ENCODE measurements around the gene ZBTB48.
"Not testable (repeated sequence)": the region's sequence is repeated elsewhere in the genome, so short reads cannot be mapped to it uniquely, and the experiment has no call there.

ZBTB48 gene

GRCh38 chr1:6591222-6591621 is 11.4 kb downstream of the ZBTB48 start:
- no peak for DNase-seq (ENCODE audit: low read depth, low spot score)

GRCh38 chr1:6591644-6592043 is 11.8 kb downstream of the ZBTB48 start:
- no peak for DNase-seq (ENCODE audit: low read depth, low spot score)

- DNase-seq (ENCODE audit: low read depth, low spot score): no peak
These were observed 12.6 kb downstream of the ZBTB48 start for GRCh38 chr1:6592441-6592840.

- no peak for DNase-seq (ENCODE audit: low read depth, low spot score)
These were observed 13.2 kb downstream of the ZBTB48 start for GRCh38 chr1:6592865-6593593.

GRCh38 chr1:6593810-6594209 is 14.0 kb downstream of the ZBTB48 start:
- no peak for DNase-seq (ENCODE audit: low read depth, low spot score)

- no peak for DNase-seq (ENCODE audit: low read depth, low spot score)
These were observed 15.4 kb downstream of the ZBTB48 start for GRCh38 chr1:6594977-6595740.

GRCh38 chr1:6596351-6596750 is 16.6 kb downstream of the ZBTB48 start:
- no peak for DNase-seq (ENCODE audit: low read depth, low spot score)

GRCh38 chr1:6596886-6597776 is 17.3 kb downstream of the ZBTB48 start:
- DNase-seq (ENCODE audit: low read depth, low spot score): no peak

GRCh38 chr1:6597777-6598131 is 18.0 kb downstream of the ZBTB48 start:
- DNase-seq (ENCODE audit: low read depth, low spot score): no peak

GRCh38 chr1:6599141-6599975 is 19.6 kb downstream of the ZBTB48 start:
- DNase-seq (ENCODE audit: low read depth, low spot score): no peak

- DNase-seq (ENCODE audit: low read depth, low spot score): not testable (repeated sequence)
These were observed 20.2 kb downstream of the ZBTB48 start for GRCh38 chr1:6599991-6600390.

GRCh38 chr1:6600410-6601048 is 20.7 kb downstream of the ZBTB48 start:
- no peak for DNase-seq (ENCODE audit: low read depth, low spot score)

- no peak for DNase-seq (ENCODE audit: low read depth, low spot score)
These were observed 21.5 kb downstream of the ZBTB48 start for GRCh38 chr1:6601049-6601922.

- no peak for DNase-seq (ENCODE audit: low read depth, low spot score)
These were observed 22.3 kb downstream of the ZBTB48 start for GRCh38 chr1:6601923-6602668.

GRCh38 chr1:6602669-6603237 is 23.0 kb downstream of the ZBTB48 start, which contains the start of gene KLHL21:
Gene KLHL21, minus strand, starts transcription at chr1:6602869. Its CDS starts 52 bp downstream, at chr1:6602817.
- no peak for DNase-seq (ENCODE audit: low read depth, low spot score)

- no peak for DNase-seq (ENCODE audit: low read depth, low spot score)
These were observed 23.6 kb downstream of the ZBTB48 start for GRCh38 chr1:6603238-6603914.

- DNase-seq (ENCODE audit: low read depth, low spot score): no peak
These were observed 24.2 kb downstream of the ZBTB48 start for GRCh38 chr1:6603915-6604558.

Data from smooth muscle cell of the brain vasculature (primary cell).